Large intestine (tissue), 12 donors: ENCODE data around the gene TSPAN1. TPM values are rescaled to one million over a fixed set of nuclear protein-coding genes. Genes with fewer than 3 reads are reported as not detected.

Experiments
- DNase-seq, 2 donors: peaks; one replicate each; pipeline versions ENCODE4 v3.0.0 to v3.0.0-alpha.2; 2013
- H3K27ac ChIP-seq: one replicate; pipeline ENCODE4 v1.5.1; 2013; ENCODE audit warnings: low read length
- H3K27me3 ChIP-seq: 2 replicates; pipeline ENCODE4 v1.6.1; 2013; ENCODE audit warnings: low read length; ENCODE audit not compliant: control insufficient read depth, insufficient read depth
- H3K36me3 ChIP-seq: 2 replicates; pipeline ENCODE4 v1.6.1; 2013; ENCODE audit warnings: low read length; ENCODE audit not compliant: control insufficient read depth, insufficient read depth
- H3K4me1 ChIP-seq: one replicate; pipeline ENCODE4 v1.6.1; 2013; ENCODE audit warnings: low read length; ENCODE audit not compliant: control insufficient read depth, insufficient read depth
- H3K4me3 ChIP-seq: one replicate; pipeline ENCODE4 v1.5.1; 2013; ENCODE audit warnings: low read length
- H3K9me3 ChIP-seq: one replicate; pipeline ENCODE4 v1.6.1; 2013; ENCODE audit warnings: mild to moderate bottlenecking, low read depth, low read length, moderate library complexity; ENCODE audit not compliant: control insufficient read depth
- WGBS: methylation state at CpG from one replicate; pipeline ENCODE4 v1.1.5; 2013; ENCODE audit warnings: low lambda C conversion rate; ENCODE audit not compliant: insufficient coverage; 5-methylcytosine and 5-hydroxymethylcytosine counted together
- long read RNA-seq, 11 donors: transcript quantifications; one replicate each; lab custom pipeline, GENCODE V29; 2026
- polyA plus RNA-seq: library from polyadenylated mRNA; unstranded; fragments of 120-200 nt; gene quantifications from one replicate; pipeline ENCODE4 v1.2.1, GENCODE V29; 2013

TSPAN1 gene
- polyA plus RNA-seq = 17.8 TPM
- long read RNA-seq, donor 1 = 0 reads
- long read RNA-seq, donor 2, partial matches to known transcripts = 12 of 13 reads
- long read RNA-seq, donor 2, other reads (novel, unspliced or antisense) = 0 of 13 reads
- long read RNA-seq, donor 3 = 0 reads
- long read RNA-seq, donor 4 = 0 reads
- long read RNA-seq, donor 5, partial matches to known transcripts = 31 of 39 reads
- long read RNA-seq, donor 5, other reads (novel, unspliced or antisense) = 5 of 39 reads
- long read RNA-seq, donor 6, partial matches to known transcripts = 0 of 1 reads
- long read RNA-seq, donor 6, other reads (novel, unspliced or antisense) = 0 of 1 reads
- long read RNA-seq, donor 7, partial matches to known transcripts = 27 of 29 reads
- long read RNA-seq, donor 7, other reads (novel, unspliced or antisense) = 0 of 29 reads
- long read RNA-seq, donor 8, partial matches to known transcripts = 17 of 18 reads
- long read RNA-seq, donor 8, other reads (novel, unspliced or antisense) = 0 of 18 reads
- long read RNA-seq, donor 9, partial matches to known transcripts = 13 of 14 reads
- long read RNA-seq, donor 9, other reads (novel, unspliced or antisense) = 0 of 14 reads
- long read RNA-seq, donor 10, partial matches to known transcripts = 8 of 9 reads
- long read RNA-seq, donor 10, other reads (novel, unspliced or antisense) = 0 of 9 reads
- long read RNA-seq, donor 11, partial matches to known transcripts = 8 of 8 reads
- long read RNA-seq, donor 11, other reads (novel, unspliced or antisense) = 0 of 8 reads

- no peaks in the 10 kb centered on the region for H3K9me3 ChIP-seq
- no peaks in the 10 kb centered on the region for H3K27me3 ChIP-seq
- no peaks in the 10 kb centered on the region for H3K36me3 ChIP-seq
- WGBS = 27% methylated on average over 2 of the region's 11 CpGs
- H3K4me1 ChIP-seq = peaks cover 12% of the 10 kb centered on the region
- no peak within 1 kb of the TSS for H3K4me3 ChIP-seq
- no peak within 1 kb of the TSS for H3K27ac ChIP-seq
- DNase-seq = no peak
These were observed at the start of gene TSPAN1 for GRCh38 chr1:46174448-46175231. TSPAN1 (plus strand) TSS chr1:46175087; CDS start chr1:46181108, 6,021 bp downstream.

GRCh38 chr1:46128344-46128743 lies 46.5 kb upstream of the TSPAN1 start:
- Histone ChIP-seq H3K27me3 (peaks cover 3% of the 10 kb centered on the region), H3K4me3 (no peak overlapping the region), H3K27ac (no peak overlapping the region), H3K9me3 (no peaks in the 10 kb centered on the region), H3K4me1 (no peaks in the 10 kb centered on the region), H3K36me3 (no peaks in the 10 kb centered on the region)
- WGBS = no CpG with 5 or more reads among the region's 3 CpGs
- no peak for DNase-seq

GRCh38 chr1:46130121-46130520 lies 44.8 kb upstream of the TSPAN1 start:
- WGBS = 100% methylated on average over 1 of the region's 1 CpG
- no peak for DNase-seq
- Histone ChIP-seq H3K9me3 (no peaks in the 10 kb centered on the region), H3K27ac (no peak overlapping the region), H3K27me3 (peaks cover 3% of the 10 kb centered on the region), H3K4me3 (peak overlapping the region; percentile 72), H3K36me3 (no peaks in the 10 kb centered on the region), H3K4me1 (peaks cover 5% of the 10 kb centered on the region)

GRCh38 chr1:46130606-46131005 lies 44.3 kb upstream of the TSPAN1 start:
- peaks cover 5% of the 10 kb centered on the region for H3K4me1 ChIP-seq
- no peak overlapping the region for H3K27ac ChIP-seq
- WGBS = 28% methylated on average over 3 of the region's 5 CpGs
- no peaks in the 10 kb centered on the region for H3K36me3 ChIP-seq
- no peaks in the 10 kb centered on the region for H3K9me3 ChIP-seq
- H3K4me3 ChIP-seq = peak overlapping the region; percentile 72
- H3K27me3 ChIP-seq = peaks cover 3% of the 10 kb centered on the region
- DNase-seq = peak in 1 of 2 donors; percentile 20

GRCh38 chr1:46131093-46131492 lies 43.8 kb upstream of the TSPAN1 start:
- 0% methylated on average over 4 of the region's 10 CpGs for WGBS
- H3K4me1 ChIP-seq = peaks cover 5% of the 10 kb centered on the region

GRCh38 chr1:46131712-46132528 lies 43.0 kb upstream of the TSPAN1 start:
- Histone ChIP-seq H3K4me1 (peaks cover 5% of the 10 kb centered on the region), H3K9me3 (no peaks in the 10 kb centered on the region), H3K36me3 (no peaks in the 10 kb centered on the region), H3K27ac (peak overlapping the region; percentile 87), H3K27me3 (peaks cover 3% of the 10 kb centered on the region), H3K4me3 (peak overlapping the region; percentile 72)
- WGBS = 0% methylated on average over 4 of the region's 38 CpGs
- peak in 1 of 2 donors; percentile 60 for DNase-seq

More at GRCh38 chr1:46131093-46131492, 43.8 kb upstream of the TSPAN1 start:
- Histone ChIP-seq H3K9me3 (no peaks in the 10 kb centered on the region), H3K27ac (no peak overlapping the region), H3K27me3 (peaks cover 3% of the 10 kb centered on the region), H3K4me3 (peak overlapping the region; percentile 72), H3K36me3 (no peaks in the 10 kb centered on the region)
- DNase-seq = peak in 1 of 2 donors; percentile 26

- DNase-seq = peak; percentile 98 to 99
- H3K27ac ChIP-seq = peak within 1 kb of the TSS; percentile 87
- no peaks in the 10 kb centered on the region for H3K36me3 ChIP-seq
- H3K27me3 ChIP-seq = peaks cover 3% of the 10 kb centered on the region
- WGBS = no CpG with 5 or more reads among the region's 55 CpGs
- peaks cover 5% of the 10 kb centered on the region for H3K4me1 ChIP-seq
- H3K4me3 ChIP-seq = peak within 1 kb of the TSS; percentile 72
- H3K9me3 ChIP-seq = no peaks in the 10 kb centered on the region
These were observed 42.2 kb upstream of the TSPAN1 start, which contains the start of gene PIK3R3 for GRCh38 chr1:46132529-46133180. PIK3R3 (minus strand) TSS chr1:46132629; CDS start chr1:46131952, 677 bp downstream.

GRCh38 chr1:46133181-46133658 lies 41.7 kb upstream of the TSPAN1 start:
- DNase-seq = no peak
- WGBS = 0% methylated on average over 6 of the region's 22 CpGs
- Histone ChIP-seq H3K4me3 (peak overlapping the region; percentile 72), H3K9me3 (no peaks in the 10 kb centered on the region), H3K4me1 (peaks cover 5% of the 10 kb centered on the region), H3K36me3 (no peaks in the 10 kb centered on the region), H3K27ac (peak overlapping the region; percentile 87), H3K27me3 (peaks cover 3% of the 10 kb centered on the region)

GRCh38 chr1:46133781-46134350 lies 41.0 kb upstream of the TSPAN1 start:
- H3K36me3 ChIP-seq = no peaks in the 10 kb centered on the region
- H3K27me3 ChIP-seq = peaks cover 3% of the 10 kb centered on the region
- no peak for DNase-seq
- peak overlapping the region; percentile 87 for H3K27ac ChIP-seq
- H3K4me1 ChIP-seq = peaks cover 5% of the 10 kb centered on the region
- no peaks in the 10 kb centered on the region for H3K9me3 ChIP-seq
- peak overlapping the region; percentile 72 for H3K4me3 ChIP-seq
- no CpG with 5 or more reads among the region's 3 CpGs for WGBS
